Stimulated activated CD8-positive, alpha-beta memory T cell treated with anti-CD3 and anti-CD28 coated beads, Interleukin-7, amount 100 ng/mL, for 48 hours (primary cell): ENCODE data around the gene ZNF138.
A peak's percentile ranks its signal among the peaks of the same experiment; 100 is the strongest.

Experiments used
- DNase-seq, 2 donors: peaks; one replicate each; pipeline ENCODE4 v3.0.0-alpha.2; 2020; ENCODE audit warnings: low read depth in 1 of 2; ENCODE audit errors: extremely low read depth in 1 of 2

ZNF138 gene

DNA sequence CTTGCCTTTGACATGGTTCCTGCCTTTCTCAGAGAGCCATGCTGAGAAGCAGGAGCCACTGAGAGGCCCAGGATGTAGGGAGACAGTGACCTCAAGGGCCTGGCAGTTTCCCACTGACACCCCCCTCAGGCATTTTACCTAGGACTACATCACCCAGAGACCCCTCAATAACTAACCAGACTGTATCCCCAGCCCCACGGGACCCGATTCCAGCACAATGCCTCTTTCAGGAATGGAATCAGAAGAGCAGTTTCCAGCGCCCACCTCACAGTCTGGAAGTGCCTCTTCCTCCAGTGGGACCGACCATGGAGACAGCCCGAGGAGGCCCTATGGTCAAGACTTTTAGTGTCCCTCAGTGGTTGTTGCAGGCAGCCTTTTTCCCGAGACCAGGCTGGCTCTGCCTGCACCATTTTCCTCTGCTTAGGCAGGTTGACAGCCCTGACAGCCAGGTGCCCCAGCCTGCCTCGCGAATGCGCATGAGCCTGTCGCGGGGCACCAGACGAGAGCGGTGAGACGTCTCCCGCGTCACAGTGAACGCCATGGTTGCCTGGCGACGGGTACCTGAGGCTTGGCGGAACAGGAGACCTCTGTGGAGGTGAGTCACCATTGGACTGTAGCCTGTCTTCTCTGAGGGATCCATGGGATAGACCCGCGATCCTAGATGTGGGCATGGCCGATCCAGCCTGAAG is 80.5 kb downstream of the ZNF138 start:
- no peak for DNase-seq

GRCh38 chr7:64875258-64875657 is 81.0 kb downstream of the ZNF138 start:
- DNase-seq: no peak

DNA sequence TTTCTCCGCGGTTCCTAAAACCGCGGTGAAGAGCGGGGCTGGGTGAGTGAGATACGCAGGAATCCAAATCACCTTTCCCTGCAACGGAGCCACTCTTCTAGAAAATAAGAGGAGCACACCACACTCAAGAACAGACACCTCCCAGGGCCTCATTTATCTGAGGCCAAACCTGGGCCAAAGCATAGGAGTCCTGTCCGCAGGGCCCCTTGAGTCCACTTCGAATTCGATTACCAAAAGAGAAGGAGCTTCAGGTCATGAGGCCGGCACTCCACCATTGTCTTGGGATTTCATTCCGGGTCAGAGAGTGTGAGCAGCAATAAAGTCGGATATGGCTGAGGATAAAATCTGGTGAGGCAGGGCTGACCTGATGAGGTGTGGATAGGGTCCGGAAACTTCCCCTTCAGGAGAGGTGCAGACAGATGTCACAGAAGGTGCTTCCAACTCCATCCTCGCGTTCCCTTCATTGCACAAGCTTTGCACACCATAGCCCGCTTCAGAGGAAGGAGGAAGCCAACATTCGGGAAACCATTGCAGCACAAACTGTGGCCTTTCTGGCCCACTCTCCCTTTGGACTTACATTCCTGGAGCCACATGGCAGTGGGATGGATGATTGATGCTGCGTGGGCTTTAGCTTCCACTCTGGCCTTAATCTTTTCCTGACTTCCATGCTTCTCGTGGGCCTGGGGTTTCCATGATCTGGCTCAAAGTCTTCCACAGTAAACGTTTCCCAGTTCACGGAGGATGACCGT is 81.6 kb downstream of the ZNF138 start:
- DNase-seq: no peak

- peak; percentile 40 to 59 for DNase-seq
Observed at GRCh38 chr7:64876792-64877713, 82.8 kb downstream of the ZNF138 start.

- DNase-seq: no peak
Observed at GRCh38 chr7:64877714-64878610, 83.7 kb downstream of the ZNF138 start.

DNA sequence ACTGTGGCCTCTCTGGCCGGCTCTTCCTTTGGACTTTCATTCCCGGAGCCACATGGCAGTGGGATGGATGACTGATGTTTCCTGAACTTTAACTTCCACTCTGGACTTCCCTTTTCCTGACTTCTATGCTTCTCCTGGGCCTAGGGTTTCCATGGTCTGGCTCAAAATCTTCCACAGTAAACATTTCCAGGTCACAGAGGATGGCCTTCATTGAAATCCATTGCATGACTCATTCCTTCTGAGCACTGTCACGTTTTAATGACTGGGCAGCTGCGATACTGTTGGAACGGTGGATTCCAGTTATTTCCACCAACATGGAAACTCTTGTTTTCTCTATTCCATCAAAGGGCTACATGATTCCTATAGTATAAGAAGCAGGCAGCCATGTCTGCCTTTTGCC is 84.5 kb downstream of the ZNF138 start:
- no peak for DNase-seq

DNA sequence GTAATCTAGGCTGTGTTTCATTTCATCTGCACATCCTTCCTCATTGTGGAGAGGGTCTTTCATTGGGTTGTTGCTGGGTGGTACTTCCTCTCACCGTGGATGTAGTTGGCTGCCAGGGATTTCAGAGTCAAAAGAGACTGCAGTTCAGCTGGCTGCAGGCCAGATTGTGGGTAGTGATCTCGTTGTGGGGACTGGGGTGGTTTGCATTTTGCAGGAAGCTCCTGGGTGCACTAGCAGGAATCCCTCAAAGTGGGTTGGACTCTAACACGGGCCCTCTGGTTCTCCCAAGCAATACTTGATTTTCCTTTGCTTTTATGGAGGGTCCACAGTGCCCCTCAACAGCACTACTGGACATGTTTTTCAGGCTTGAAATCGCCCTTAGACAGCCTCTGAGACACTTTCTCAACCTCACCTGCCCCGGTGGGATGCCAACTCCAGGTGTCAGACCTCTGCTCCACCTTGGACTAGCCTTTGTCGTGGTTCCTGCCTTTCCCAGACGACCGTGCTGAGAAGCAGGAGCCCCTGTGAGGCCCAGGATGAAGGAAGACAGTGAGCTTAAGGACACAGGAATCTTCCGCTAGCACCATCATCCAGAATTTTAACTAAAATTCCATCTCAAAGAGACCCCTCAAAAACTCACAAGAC is 85.0 kb downstream of the ZNF138 start:
- no peak for DNase-seq

GRCh38 chr7:64879800-64880199 is 85.6 kb downstream of the ZNF138 start:
- DNase-seq: no peak

DNA sequence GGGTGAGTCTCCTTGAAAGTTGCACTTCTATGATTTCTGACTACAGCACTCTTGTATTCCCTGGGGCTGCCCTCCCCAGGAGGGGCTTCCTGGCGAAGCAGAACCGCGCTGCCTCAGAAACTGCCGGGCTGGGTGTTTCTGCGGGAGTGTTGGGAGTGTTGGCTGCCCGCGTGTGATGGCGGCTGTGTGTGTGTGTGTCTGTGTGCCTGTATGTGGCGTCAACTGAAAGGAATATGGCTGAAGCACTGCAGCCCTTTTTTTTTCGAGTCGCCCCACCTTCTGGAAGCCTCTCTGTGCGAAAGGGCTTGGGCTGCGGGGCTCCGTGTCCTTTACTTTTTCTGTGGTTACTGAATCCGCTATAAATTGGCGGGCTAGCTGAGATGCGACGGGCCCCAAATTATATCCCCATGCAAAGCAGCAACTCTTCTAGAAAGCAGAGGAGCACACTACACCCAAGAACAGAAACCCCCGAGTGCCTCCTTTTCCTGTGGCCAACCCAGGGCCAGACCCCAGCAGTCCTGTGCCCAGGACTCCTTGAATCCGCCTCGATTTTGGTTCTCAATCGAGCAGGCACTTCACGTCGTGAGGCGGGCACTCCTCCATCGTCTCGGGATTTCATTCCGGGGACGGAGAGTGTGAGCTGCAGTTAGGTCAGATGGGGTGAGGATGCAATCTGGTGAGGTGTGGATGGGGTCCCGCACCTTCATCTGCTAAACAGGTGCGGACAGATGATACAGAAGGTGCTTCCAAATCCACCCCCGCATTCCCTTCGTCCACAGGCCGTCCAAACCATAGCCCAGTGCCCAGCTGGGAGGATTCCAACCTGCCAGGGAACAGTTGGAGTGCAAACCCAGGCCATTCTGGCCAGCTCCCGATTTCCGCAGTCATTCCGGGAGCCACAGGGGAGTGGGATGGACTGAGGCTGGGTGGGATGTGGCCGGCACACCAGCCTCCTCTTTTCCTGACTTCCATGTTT is 86.4 kb downstream of the ZNF138 start:
- no peak for DNase-seq

GRCh38 chr7:64881461-64882287 is 87.4 kb downstream of the ZNF138 start:
- no peak for DNase-seq

GRCh38 chr7:64882341-64883112 is 88.3 kb downstream of the ZNF138 start:
- DNase-seq: peak in 1 of 2 donors; percentile 23
